ENCODE data around the gene FREM1. TPM values are rescaled to one million over a fixed set of nuclear protein-coding genes. Genes with fewer than 3 reads are reported as not detected.

Gene FREM1
- total RNA-seq, 1 donor from 2014 or later = not detected

- Mint-ChIP-seq H3K4me1 (no peaks in the 10 kb centered on the region), H3K27ac (no peak overlapping the region), H3K4me3 (no peak overlapping the region), H3K27me3 (peaks cover 10% of the 10 kb centered on the region), H3K36me3 (ENCODE audit: low read depth) (no peaks in the 10 kb centered on the region), H3K9me3 (peaks cover 2% of the 10 kb centered on the region)
- CTCF ChIA-PET = no interaction called here
- no peak for TF ChIP-seq CTCF (IDR thresholded peaks at IDR 0.05)
- ATAC-seq (ENCODE audit: low read depth) = peak; percentile 31
- DNase-seq = peak; percentile 16
- intact Hi-C loops (cut with micrococcal nuclease) = loop anchor here (1.0 kb wide), 1 partner anchor 230 kb away; no protein-coding TSS in a partner anchor
- POLR2A ChIA-PET = no interaction called here
Observed at GRCh38 chr9:14846871-14847311, 63.3 kb downstream of the FREM1 start.

- Mint-ChIP-seq H3K9me3 (peaks cover 2% of the 10 kb centered on the region), H3K27ac (no peak overlapping the region), H3K27me3 (peaks cover 3% of the 10 kb centered on the region), H3K4me1 (no peaks in the 10 kb centered on the region), H3K36me3 (ENCODE audit: low read depth) (no peaks in the 10 kb centered on the region), H3K4me3 (no peak overlapping the region)
- DNase-seq = no peak
- intact Hi-C loops (cut with micrococcal nuclease) = no loop called here
- ATAC-seq (ENCODE audit: low read depth) = no peak
- no peak for TF ChIP-seq CTCF (IDR thresholded peaks at IDR 0.05)
- ChIA-PET POLR2A (no interaction called here), CTCF (no interaction called here)
Observed at GRCh38 chr9:14843163-14843562, 67.1 kb downstream of the FREM1 start.

- intact Hi-C loops (cut with micrococcal nuclease) = no loop called here
- DNase-seq (no peak), ATAC-seq (ENCODE audit: low read depth) (no peak)
- no peaks in the 10 kb centered on the region for H3K36me3 Mint-ChIP-seq (ENCODE audit: low read depth)
- TF ChIP-seq CTCF (IDR thresholded peaks at IDR 0.05) = no peak
- ChIA-PET POLR2A (no interaction called here), CTCF (no interaction called here)
- no peak overlapping the region for H3K4me3 Mint-ChIP-seq
- peaks cover 3% of the 10 kb centered on the region for H3K27me3 Mint-ChIP-seq
- no peaks in the 10 kb centered on the region for H3K4me1 Mint-ChIP-seq
- peaks cover 2% of the 10 kb centered on the region for H3K9me3 Mint-ChIP-seq
- no peak overlapping the region for H3K27ac Mint-ChIP-seq
Observed at GRCh38 chr9:14842269-14842668, 68.0 kb downstream of the FREM1 start.

- CTCF ChIA-PET = no interaction called here
- POLR2A ChIA-PET = no interaction called here
- no peak for ATAC-seq (ENCODE audit: low read depth)
- Mint-ChIP-seq H3K36me3 (ENCODE audit: low read depth) (no peaks in the 10 kb centered on the region), H3K9me3 (no peaks in the 10 kb centered on the region), H3K27ac (no peak overlapping the region), H3K4me3 (no peak overlapping the region), H3K4me1 (no peaks in the 10 kb centered on the region), H3K27me3 (peaks cover 7% of the 10 kb centered on the region)
- no peak for DNase-seq
- TF ChIP-seq CTCF (IDR thresholded peaks at IDR 0.05) = no peak
- intact Hi-C loops (cut with micrococcal nuclease) = no loop called here
Observed at GRCh38 chr9:14838701-14839100, 71.5 kb downstream of the FREM1 start.

- no peak for TF ChIP-seq CTCF (IDR thresholded peaks at IDR 0.05)
- no peaks in the 10 kb centered on the region for H3K9me3 Mint-ChIP-seq
- H3K36me3 Mint-ChIP-seq (ENCODE audit: low read depth) = no peaks in the 10 kb centered on the region
- ATAC-seq (ENCODE audit: low read depth) = no peak
- no peak for DNase-seq
- H3K4me3 Mint-ChIP-seq = no peak overlapping the region
- intact Hi-C loops (cut with micrococcal nuclease) = no loop called here
- POLR2A ChIA-PET = no interaction called here
- H3K27ac Mint-ChIP-seq = no peak overlapping the region
- H3K4me1 Mint-ChIP-seq = no peaks in the 10 kb centered on the region
- CTCF ChIA-PET = no interaction called here
- peaks cover 7% of the 10 kb centered on the region for H3K27me3 Mint-ChIP-seq
Observed at GRCh38 chr9:14836885-14837284, 73.3 kb downstream of the FREM1 start.

All from activated B cell treated with CpG ODN at 0.5 μM for 24 hours (primary cell).